ENCODE measurements around the gene REC8. TPM values are rescaled to one million over a fixed set of nuclear protein-coding genes. Genes with fewer than 3 reads are reported as not detected.
A peak's percentile ranks its signal among the peaks of the same experiment; 100 is the strongest.
"Not testable (repeated sequence)": the region's sequence is repeated elsewhere in the genome, so short reads cannot be mapped to it uniquely, and the experiment has no call there.

Gene REC8
- total and polyA plus RNA-seq, 12 donors: 2.5 to 17.7 (median 4.3) TPM

DNA sequence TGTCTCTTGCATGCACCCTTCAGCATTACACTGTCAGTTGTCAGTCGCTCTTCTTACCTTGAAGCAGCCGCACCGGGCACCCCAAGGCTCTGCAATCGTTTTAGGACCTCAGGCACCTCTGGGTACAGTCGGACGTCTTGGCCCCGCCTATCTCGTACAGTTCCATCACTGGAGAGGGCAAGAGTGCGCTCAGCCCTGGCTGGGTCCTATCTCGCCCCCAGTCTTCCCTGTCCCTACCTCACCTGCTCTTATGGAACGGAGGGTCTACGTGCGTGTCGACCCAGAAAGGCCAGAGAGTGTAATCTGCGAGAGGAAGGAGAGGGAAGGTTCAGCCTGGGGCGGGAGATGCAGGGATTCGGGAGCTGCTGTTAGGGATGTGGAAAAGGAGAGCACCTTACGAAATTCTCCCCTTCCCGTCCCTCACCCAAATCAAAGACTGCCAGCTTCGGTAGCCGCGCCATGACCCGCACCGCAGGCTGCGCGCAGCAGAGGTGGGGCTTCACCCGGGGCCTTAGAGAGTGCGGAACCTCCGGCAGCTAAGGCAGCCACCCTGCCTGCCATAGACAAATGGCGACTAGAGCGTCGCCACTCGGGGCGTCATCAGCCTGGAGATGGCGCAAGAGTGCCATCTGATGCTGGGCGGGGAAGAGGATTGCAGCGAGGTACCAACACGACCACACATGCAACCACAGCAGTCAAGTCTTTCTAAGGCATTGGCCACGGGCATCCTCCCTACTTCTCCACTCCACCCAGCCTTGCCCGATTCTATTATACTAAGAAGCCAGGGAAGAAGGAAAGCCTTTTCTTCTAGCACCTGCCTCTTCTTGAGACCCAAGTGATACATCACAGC is 43.8 kb downstream of the REC8 start, which contains the start of gene MDP1:
MDP1 (minus strand) TSS at position 572 of the 850 bp plus-strand sequence; CDS start at position 461, 111 bp downstream.
- peak within 1 kb of the TSS; percentile 60 to 95 (median 88) for H3K27ac ChIP-seq
- TF ChIP-seq, protein P1, sequence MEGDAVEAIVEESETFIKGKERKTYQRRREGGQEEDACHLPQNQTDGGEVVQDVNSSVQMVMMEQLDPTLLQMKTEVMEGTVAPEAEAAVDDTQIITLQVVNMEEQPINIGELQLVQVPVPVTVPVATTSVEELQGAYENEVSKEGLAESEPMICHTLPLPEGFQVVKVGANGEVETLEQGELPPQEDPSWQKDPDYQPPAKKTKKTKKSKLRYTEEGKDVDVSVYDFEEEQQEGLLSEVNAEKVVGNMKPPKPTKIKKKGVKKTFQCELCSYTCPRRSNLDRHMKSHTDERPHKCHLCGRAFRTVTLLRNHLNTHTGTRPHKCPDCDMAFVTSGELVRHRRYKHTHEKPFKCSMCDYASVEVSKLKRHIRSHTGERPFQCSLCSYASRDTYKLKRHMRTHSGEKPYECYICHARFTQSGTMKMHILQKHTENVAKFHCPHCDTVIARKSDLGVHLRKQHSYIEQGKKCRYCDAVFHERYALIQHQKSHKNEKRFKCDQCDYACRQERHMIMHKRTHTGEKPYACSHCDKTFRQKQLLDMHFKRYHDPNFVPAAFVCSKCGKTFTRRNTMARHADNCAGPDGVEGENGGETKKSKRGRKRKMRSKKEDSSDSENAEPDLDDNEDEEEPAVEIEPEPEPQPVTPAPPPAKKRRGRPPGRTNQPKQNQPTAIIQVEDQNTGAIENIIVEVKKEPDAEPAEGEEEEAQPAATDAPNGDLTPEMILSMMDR (IDR thresholded peaks at IDR 0.05): peak; percentile 17 to 80 (median 68)
- H3K4me1 ChIP-seq: peaks cover 0 to 42% (median 26%) of the 10 kb centered on the region in 9 donors
- H3K27me3 ChIP-seq: no peaks in the 10 kb centered on the region
- H3K9me3 ChIP-seq: no peaks in the 10 kb centered on the region
- ATAC-seq (peak; percentile 79 to 87 (median 82)), DNase-seq (peak; percentile 85)
- peaks cover 0 to 35% (median 6%) of the 10 kb centered on the region in 9 donors for H3K36me3 ChIP-seq
- WGBS, 2 donors: 0% methylated on average over 40 of the region's 40 CpGs
- H3K4me3 ChIP-seq: peak within 1 kb of the TSS; percentile 54 to 88 (median 76)
- intact Hi-C loops (cut with DNase I): no loop called here

DNA sequence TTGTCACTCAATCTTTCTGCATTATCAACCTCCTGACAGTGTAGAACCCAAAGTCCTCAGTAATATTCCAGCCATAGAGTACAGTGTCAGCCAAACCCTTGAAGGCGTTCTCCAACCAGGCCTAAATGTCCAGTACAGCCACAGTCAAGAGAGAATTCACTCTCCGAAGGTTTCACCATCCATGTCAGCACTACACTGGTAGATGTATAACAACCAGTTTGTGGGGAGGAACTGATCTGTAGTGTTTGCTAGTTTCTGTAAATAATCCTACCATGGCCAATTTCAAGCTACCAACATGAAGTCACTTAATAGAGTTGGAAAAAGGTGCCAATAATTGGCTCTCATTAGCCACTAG is 44.4 kb downstream of the REC8 start:
- TF ChIP-seq, protein P1 (IDR thresholded peaks at IDR 0.05): no peak
- Histone ChIP-seq H3K27ac (peak overlapping the region in 9 of 10 donors; percentile 81 to 95 (median 89)), H3K4me3 (peak overlapping the region in 7 of 10 donors; percentile 54 to 88 (median 78)), H3K36me3 (peaks cover 0 to 29% (median 6%) of the 10 kb centered on the region in 9 donors), H3K4me1 (peaks cover 0 to 39% (median 26%) of the 10 kb centered on the region in 9 donors), H3K9me3 (no peaks in the 10 kb centered on the region), H3K27me3 (no peaks in the 10 kb centered on the region)
- ATAC-seq: no peak
- 92 to 93% methylated on average over 2 of the region's 2 CpGs for WGBS, 2 donors
- no peak for DNase-seq
- intact Hi-C loops (cut with DNase I): no loop called here

DNA sequence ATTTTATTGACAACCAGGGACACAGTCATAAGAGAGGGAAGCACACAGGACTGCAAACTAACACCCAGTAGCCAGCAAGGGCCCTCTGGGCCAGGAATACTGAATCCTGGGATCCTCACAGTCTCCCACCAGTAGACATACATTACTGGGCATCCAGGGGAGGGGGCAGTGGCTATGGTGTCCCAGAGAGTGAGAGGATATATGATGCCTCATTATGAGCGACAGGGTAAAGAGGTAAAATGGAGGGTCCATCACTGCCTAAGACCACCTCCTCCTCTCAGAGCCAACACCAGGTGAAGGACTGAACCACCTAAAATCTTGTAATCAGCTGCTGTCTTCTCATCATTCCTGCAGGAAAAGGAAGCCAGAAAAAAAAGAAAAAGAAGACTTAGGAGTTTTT is 45.0 kb downstream of the REC8 start:
- intact Hi-C loops (cut with DNase I); DNase-seq; H3K9me3 ChIP-seq; H3K27me3 ChIP-seq; H3K27ac ChIP-seq; ATAC-seq; H3K4me3 ChIP-seq: not testable (repeated sequence)
- peaks cover 0 to 26% (median 6%) of the 10 kb centered on the region in 9 donors for H3K36me3 ChIP-seq
- 94 to 98% methylated on average over 1 of the region's 1 CpG for WGBS, 2 donors
- peaks cover 0 to 37% (median 26%) of the 10 kb centered on the region in 9 donors for H3K4me1 ChIP-seq

- H3K27me3 ChIP-seq: no peaks in the 10 kb centered on the region
- intact Hi-C loops (cut with DNase I): no loop called here
- peaks cover 0 to 26% (median 6%) of the 10 kb centered on the region in 9 donors for H3K36me3 ChIP-seq
- no peak for DNase-seq
- no peak overlapping the region for H3K27ac ChIP-seq
- no peak for ATAC-seq
- H3K4me3 ChIP-seq: no peak overlapping the region
- H3K9me3 ChIP-seq: no peaks in the 10 kb centered on the region
- peaks cover 0 to 24% (median 15%) of the 10 kb centered on the region in 9 donors for H3K4me1 ChIP-seq
- WGBS, 2 donors: 94% methylated on average over 4 of the region's 4 CpGs
- TF ChIP-seq, protein P1 (IDR thresholded peaks at IDR 0.05): no peak
Measured at GRCh38 chr14:24219080-24219479, 47.2 kb downstream of the REC8 start.
